Muscle of back (tissue), 11 donors: ENCODE results near the gene BRMS1. TPM values are rescaled to one million over a fixed set of nuclear protein-coding genes. Genes with fewer than 3 reads are reported as not detected.

Experiments used
- DNase-seq, 3 donors: peaks; one replicate each; pipeline versions ENCODE4 v3.0.0 to v3.0.0-alpha.2; 2013
- polyA plus RNA-seq, 10 donors: library from polyadenylated mRNA; unstranded; fragments of 120-200 nt; gene quantifications; one replicate each; pipeline ENCODE4 v1.2.1, GENCODE V29; 2013; ENCODE audit not compliant: insufficient read length in 10 of 10

BRMS1 gene
- polyA plus RNA-seq, 10 donors = 17.6 to 23.3 (median 19.3) TPM

DNA sequence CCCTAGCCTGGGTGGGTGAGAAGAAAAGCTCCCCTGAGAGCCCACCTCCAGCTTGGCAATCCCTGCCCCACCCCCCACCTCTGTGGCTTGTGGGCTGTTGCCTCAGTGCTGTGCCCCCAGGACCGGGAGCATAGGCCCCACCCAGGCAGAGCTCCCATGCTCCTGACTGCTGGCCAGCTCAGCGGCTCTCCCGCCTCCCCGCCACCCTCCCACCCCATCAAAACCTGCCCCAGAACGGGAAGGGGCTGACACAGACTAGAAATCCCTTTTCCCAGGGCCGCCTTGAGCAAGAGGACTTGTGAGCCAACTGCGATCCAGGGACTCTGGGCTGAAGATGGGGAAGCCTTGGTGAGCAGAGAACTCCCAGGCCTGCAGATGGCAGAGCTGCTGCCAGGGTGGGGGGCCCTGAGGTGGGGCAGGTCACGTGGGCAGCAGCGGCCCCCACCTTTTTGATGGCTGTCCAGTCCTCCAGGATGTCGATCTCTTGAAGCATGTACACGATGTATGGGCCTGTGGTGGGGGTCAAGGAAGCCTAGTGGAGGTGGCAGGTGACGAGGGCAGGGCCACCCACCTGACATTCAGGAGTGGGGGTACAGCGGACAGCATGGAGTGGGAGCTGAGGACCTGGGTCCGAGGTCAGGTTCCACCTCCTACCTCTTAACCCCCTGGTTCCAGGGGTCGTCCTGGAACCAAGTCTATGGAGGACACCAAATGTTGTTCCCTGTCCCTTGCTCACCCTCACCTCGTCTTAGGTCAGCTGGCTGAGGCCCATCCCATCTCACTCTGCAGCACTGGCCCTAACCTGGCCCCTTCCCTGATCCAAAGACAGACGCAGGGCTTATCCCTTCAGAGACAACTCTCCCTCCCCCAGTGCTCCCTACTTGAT lies 6.4 kb downstream of the BRMS1 start:
- no peak for DNase-seq

DNA sequence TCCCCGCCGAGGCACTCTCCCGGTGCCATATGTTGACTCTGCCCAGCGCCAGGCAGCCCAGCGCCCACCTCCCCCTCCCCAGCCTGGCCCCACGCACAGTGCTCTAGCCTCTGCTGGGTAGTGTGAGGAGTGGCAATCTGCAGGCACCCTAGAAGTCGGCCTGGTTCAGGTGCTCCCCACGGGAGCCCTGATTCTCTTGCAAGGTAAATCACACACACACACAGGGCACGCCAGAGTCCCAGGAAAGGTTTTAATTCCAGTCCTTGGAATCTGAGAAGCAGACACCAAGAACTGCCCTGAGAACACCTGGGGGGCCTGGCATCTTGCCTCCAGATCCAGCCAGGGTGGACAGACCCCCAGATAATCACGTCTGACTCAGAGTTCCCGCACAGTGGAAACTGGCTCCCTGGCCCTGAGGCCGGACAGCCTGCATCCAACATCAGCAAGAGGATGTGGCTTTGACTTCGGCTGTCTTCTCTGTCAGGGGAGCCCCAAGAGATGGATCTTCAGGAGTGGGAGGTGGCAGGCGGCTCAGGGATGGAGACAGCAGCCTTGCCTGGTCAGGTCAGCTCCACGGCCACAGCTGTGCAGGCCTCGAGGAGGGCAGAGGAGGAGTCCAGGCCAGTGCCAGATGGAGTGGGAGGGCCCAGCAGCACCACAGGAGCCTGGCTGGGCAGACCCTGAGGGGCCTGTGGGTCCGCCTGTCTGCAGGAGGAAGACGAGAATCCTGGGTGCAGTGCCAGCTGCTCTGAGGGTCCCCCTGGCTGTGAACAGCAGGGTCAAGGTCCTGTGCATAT lies 7.6 kb downstream of the BRMS1 start:
- no peak for DNase-seq

DNA sequence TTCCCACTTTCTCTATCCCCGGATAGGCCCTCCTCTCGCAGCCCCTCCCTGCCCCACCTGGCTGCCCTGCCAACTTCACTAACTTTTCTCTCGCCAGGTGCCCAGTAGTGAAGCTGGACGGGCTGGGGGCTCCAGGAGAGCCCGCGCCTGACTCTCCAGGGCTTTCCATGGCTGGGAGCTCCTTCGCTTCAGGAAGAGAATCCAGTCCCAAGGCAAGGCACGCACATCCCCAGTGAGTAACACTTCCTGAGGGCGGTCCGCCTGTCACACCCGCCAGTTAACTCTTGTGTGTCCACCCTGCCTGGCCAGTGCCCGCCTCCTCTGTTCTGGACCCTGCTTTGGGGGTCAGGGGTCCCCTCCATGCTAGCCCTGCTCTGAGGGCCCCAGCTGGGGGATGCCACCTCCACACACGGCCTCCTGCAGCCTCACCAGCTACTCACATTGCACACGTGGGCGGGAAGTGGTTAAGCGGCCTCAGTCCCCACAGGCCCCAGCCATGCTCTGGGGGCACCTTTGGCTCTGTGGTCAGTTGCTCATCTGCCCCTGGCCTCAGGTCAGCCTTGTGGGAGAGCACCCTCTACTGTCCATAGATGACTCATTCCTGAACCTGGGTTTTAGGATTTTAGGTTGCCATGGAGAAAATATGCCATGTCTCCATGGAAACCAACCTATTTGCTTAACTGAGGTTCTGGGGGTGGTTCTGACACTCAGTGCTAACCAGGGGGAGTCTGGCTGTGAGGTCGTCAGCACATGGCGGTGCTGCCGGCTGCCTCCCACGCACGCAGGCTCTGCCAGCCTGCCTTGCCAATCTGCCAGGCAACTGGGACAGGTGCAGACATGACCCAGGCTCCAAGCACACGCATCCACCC lies 8.4 kb downstream of the BRMS1 start, which contains the start of gene RIN1:
Gene RIN1 (minus strand): TSS at position 201 of the 869 bp plus-strand sequence. CDS start 32 bp downstream, at position 169.
- peak; percentile 58 to 82 (median 79) for DNase-seq

DNA sequence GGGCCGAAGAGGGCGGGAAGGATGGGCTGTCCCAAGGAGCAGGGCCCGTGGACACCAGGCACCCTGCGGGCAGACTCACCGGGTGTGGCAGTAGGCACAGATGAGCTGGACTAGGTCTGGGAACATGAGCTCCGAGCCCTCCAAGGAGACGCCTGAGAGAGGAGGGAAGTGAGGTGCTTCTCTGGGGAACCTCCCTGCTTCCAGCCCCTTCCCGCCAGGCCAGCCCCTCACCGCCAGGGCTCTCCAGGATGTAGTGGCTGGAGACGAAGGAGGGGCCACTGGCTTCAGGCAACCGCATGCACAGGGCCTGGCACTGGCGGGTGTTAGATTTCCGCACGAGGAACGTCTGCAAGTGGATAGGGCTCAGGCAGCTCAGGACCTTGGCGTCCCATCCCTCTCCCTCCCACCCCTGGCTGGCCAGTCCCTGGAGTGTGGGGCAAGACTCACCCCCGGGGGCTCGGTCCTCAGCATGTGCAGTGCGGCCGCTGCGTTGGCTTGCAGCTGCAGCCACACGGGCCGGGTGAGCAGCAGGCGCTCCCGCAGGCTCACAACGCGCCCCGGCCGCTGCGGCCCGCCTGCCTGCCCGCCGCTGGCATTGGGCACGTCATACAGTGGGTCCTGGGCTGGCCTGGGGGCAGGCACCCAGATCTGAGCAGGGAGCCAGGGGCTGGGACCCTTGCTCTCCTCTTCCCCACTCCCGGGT lies 9.2 kb downstream of the BRMS1 start:
- DNase-seq = peak in 1 of 3 donors; percentile 72

DNA sequence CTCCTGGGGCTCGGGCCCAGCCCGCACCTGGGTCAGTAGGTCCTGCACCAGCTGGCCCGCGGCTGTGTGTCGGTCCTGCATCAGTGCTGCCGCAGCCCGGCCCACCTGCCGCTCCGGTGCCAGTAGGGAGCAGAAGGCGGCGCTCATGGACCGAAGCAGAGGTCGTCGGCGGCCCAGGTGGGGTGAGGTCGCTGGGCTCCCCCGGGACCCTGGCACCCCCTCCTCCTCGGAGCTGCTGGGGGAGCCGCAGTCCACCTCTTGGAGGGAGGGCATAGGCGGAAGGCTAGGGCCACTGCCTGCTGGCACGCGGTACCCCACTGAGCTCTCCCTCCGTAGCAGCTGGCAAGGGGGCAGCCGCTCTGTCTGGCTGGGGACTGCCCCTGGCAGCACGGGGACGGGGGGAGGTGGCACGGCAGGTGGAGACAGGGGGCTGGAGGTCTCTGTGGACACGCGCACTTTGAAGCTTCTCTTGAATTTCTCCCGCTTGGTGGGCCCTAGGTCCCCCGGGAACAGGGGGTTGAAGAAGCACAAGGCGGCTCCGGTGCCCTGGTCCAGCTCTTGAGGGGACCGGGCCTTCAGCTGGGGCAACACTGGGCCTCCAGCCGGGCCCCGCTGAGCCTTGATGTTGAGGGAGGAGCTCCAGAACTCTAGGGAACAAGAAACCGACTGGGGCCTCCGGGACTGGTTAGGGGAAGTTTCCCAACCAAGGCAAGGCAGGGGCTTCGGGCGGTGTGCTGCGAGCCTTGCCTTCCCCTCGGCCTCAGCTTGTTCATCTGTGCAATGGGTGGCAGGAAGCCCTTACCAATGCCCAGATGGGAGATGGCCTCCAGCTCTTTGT lies 10.1 kb downstream of the BRMS1 start:
- DNase-seq = no peak

DNA sequence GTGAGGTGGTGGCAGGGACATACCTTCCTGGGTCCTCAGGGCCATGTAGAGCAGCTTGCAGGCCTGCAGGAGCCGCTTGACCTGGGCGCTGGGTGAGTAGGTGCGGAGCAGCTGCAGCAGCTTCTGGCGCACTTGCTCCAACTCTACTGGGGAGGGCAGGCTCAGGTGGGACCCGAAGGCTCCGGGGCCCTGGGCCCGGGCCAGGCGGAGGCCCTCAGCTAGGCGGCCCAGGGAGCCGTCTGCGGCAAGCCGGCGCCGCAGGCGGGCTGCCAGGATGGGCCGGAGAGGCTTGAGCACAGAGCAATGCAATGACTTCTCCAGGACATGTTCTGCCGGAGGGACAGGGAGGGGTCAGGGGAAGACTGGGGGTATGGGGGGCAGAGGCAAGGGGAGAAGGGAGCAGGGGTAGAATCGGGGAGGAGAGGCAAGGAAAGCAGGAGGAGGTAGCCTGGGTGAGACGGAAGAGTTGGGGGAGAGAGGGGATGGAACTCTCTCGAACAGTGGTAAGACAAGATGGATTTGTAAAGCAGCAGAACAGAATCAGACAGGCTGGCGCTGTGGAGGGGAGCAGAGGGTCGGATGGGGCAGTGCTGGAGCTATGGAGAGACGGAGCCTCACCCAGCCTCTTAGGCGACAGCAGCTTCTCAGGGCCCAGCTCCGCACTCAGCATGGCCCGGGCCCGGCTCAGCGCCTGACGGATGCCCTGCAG lies 10.9 kb downstream of the BRMS1 start:
- DNase-seq = no peak

DNA sequence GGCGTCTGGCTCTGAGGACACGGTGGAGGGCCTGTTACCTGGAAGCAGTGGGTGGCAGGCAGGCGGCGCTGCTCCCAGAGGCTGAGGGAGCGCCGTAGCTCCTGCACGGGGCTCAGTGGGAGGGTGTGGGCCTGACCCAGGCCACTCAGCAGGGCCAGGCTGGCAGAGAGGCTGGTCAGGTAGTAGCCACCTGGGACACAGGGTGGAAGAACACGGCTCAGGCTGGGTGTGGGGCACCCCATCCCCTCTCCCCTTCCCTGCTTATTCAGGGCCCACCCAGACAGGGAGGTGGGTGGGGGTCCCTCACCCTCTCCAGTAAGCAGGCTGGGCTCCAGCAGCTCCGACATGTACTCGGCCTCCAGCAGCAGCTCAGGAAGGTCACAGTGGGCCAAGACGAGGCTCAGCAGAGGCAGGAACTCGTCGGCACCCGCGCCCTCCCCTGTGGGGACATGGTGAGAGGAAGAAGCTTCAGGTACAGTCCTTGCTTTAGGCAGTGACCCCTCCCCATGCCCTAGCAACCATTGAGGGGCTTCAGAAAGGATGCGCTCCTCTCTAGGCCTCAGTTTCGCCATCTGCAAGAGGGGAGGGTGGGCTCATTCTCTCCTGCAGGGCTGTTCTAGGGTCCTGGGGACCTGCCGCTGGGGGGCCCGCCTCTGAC lies 11.6 kb downstream of the BRMS1 start:
- no peak for DNase-seq

DNA sequence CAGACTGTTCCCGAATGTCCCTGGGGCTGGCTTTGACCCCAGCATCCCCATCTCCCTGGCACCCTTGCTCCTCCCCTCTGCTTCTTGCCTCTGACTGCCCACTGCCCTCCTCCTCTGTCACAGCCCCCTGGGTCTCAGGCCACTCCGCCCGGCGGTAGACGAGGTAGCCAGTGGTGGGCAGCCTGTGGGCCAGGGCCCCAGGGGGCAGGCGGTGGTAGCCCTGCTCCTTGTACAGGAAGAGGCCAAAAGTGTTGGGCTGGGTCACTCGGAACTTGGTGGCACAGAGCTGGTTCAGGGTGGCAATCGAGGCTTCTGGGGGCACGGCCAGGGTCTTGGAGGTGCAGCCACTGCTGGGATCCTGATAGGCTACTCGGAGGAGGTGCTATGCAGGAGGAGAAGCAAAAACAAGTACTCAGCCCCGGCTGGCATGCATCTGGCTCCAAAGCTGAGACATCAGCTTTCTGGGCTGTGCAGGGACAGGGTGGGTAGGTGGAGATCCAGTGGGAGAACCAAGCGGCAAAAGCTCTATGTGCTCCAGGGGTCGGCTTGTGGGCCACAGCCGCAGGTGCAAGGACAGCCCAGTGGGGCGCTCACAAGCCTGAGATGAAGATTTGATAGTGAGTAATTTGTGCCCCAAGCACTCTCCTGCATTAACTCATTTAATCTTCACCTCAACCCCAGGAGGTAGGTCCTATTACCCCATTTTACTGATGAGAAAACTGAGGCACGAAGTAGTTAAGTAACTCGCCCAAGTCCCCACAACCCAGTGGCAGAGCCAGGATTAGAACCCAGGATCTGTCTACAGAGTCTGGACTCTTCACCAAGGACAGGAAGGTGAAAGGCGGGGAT lies 12.3 kb downstream of the BRMS1 start:
- DNase-seq = no peak

DNA sequence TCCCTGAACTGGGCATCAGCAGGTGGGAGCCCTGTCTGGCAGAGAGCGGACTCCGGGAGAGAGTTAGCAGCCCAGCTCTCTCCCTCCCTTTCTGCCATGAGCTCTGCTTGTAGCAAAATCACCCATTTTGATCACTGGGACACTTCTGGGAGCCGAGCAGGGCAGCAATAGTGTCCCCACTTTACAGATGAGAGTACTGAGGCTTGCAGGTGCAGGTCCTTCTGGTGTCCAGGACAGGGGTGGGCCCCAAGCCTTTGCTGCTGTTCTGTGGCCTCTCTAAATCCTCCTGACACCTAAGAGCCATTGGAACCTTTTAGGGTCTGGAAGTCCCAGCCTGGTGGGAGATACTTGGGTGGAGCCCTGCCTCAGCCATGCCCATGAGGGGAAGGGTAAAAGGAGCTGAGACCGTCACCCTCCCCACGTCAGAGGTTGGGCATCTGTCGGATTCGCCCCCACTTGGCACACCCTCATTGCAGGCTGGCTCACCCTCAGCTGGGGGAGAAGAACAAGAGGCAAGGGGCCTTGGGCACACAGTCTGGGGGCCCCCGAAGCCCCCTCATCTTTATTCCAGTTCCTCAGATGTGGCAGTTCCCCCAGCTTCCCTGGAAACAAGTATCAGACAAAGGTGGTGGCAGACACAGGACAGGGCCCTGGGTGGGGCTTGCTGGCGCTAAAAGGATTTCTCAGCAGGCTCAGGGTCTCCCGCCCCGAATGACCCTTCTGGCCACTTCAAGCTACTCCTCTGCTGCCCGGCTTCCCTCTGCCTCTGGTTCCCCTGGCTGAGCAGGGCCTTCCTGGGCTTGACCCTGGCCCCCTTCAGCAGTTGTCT lies 13.1 kb downstream of the BRMS1 start:
- DNase-seq = no peak

DNA sequence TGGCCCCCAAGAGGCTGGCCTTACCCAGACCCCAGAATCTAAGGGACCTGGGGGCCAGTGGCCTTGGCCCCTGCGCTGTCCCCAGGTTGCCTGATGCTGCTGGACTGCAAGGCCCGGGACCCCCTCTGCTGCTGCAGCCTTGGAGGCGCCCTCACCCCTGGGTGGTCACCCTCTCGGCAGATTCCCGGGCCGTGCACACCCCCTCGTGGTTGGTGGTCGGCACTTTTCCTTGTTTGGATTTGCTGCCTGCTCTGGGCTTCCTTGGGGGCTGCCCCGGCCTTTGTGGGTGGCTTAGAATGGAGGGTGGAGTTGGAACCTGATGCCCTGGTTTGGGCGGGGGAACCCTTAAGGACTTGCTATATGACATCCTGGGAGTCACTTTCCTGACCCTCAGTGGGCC lies 14.0 kb downstream of the BRMS1 start:
- DNase-seq = no peak

DNA sequence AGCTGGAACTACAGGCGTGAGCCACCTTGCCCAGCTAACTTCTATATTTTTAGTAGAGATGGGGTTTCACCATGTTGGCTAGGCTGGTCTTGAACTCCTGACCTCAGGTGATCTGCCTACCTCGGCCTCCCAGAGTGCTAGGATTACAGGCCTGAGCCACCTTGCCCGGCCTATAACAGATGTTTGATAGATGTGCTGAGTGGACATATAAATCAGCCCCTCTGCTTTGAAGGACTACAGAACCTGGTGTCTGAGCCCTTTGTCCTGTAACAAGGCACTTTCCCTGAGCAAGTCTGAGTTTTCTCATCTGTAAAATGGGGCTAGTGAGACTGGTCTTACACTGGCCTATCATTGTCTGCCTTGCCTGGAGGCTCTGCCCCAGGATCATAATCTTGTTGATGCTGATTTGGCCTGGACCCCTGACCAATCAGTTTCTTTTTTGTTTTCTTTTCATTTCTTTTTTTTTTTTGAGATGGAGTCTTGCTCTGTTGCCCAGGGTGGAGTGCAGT lies 15.7 kb downstream of the BRMS1 start:
- DNase-seq = no peak

DNA sequence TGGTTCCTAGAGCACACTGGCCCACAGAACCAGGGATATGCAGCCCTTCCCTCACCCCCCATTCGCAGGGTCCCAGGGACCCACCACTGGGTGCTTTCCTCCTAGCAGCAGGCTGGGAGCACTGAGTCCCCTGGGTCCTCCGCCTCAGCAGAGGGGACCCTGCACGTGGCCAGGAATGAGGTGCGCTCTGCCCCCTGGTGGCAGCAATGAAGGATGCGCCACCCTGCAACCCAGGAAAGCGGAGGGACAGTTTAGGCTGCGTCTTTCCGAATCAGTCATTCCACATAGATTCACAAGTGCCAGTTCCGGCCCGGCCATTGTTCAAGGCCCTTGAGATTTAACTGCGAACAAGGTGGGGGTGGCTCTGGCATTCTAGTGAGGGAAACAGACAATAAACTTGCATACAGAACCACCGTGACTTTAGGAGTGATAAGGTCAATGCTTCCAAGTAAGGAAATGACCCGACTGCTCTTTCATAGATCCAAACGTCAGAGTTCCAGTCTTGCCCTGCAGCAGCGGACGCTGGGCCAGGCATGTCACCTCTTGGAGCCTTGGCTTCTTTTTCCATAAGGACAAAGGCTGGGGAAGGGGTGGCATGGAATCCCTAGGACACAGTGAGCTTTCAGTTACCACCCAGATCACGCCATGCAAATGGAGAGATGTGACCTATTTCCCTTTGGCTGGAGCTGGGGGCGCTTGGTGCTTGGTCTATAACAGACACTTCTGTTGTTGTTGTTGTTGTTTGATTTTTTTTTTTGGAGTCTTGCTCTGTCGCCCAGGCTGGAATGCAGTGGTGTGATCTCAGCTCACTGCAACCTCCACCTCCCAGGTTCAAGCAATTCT lies 16.4 kb downstream of the BRMS1 start:
- peak; percentile 70 to 89 (median 81) for DNase-seq

DNA sequence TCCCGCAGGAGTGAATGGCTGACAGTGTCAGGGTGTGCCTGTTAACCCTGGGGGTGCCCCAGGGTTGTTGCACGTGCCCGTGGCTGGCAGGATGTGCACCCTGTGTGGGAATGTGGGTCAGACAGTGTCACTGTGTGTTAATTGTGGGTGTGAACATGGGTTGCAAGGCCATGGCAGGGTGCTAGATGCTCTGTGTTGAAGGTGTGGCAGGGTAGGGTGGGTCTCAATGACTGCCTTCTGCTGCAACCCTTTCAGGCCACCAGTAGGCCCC lies 16.9 kb downstream of the BRMS1 start:
- DNase-seq = no peak

DNA sequence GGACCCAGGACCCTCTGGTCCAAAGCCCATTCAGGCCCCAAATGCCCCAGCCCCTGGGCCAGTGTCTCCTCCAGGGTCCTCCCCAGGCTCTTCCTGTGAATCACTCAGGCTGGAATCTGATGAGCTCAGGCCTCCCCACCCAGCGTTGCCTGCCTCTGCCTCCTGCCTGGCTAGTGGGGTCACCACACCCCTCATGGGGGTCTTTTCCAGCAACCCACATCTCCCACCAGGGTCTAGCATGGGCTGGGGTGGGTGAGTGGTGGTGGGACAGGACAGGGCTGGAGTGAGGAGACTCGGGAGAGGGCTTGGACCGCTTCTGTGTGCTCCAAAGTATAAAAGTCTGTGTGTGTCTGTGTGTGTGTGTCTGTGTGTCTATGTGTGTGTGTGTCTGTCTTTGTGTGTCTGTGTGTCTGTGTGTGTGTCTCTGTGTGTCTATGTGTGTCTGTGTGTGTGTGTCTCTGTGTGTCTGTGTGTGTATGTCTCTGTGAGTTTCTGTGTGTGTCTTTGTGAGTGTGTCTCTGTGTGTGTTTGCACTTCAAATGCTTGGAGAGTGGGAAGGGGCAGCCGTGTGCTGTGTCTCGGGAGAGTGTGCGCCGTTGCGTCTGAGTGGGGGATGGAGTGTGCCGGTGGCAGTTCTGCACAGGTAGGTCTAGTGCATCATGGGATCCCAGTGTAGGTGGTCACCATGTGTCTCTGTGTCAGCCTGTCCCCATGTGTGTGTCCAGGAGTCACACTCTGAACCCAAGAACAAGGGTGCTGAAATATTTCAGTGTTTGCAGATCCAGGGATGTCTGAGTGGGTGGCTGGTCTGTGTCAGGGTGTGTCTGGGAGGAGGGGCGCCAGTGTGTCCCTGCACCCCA lies 17.5 kb downstream of the BRMS1 start:
- DNase-seq = peak in 2 of 3 donors; percentile 36 to 77
